NCI-H2227 treated with DMSO at 0.1 percent for 48 hours (cell line): ENCODE measurements around the gene GABRR3.

Experiments used
- DNase-seq: peaks from one replicate; lab custom pipeline; 2025; lab: John Stamatoyannopoulos, UW

The GABRR3 gene

DNA sequence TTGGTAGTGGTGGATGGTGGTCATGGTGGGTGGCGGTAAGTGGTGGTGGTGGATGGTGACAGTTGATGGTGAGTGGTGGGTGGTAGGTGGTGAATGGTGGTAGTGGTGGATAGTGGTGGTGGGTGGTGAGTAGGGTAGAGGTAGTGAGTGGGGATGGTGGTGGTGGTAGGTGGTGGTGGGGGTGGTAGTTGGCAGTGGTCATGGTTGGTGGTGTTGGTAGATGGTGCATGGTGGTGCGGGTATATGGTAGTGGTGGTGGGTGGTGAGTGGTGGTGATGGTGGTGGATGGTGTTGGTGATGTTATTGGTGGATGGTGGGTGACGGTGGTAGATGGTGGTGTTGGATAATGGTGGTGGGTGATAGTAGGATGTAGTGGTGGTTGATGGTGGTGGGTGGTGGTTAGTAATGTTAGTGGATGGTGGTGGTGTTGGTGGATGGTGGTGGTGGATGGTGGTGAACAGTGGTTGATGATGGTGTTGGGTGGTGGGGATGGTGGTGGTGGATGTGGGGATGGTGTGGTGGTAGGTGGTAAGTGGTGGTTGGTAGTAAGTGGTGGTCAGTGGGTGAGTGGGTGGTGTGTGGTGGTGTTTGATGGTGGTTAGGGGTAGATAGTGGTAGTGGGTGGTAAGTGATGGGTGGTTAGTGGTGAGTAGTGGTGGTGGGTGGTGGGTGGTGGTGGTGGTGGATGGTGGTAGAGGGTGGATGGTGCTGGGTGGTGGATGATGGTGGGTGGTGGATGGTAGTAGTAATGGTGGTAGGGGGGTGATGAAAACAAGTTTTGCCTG lies 46.1 kb downstream of the GABRR3 start:
- DNase-seq, result no peak

DNA sequence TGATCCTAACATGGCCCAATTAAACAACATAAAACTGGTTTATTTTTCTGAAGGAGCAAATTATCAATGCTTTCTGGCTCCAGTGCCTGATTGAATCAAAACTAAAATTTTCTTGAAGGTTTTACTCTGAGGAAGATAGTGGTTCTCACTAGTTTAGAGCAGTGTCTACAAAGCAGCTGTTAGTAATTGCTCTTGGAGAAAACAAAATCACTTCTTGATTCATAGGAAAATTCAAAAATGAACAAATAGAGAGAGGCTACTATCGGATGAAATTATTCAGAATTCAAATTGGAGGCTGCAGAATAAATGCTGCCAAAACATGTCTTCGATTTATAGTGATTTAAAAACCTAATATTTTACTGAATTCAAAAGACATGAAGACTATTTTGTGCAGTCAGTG lies 47.8 kb downstream of the GABRR3 start:
- no peak for DNase-seq

- no peak for DNase-seq
Observed at GRCh38 chr3:97983933-97984491, 51.1 kb downstream of the GABRR3 start.

DNA sequence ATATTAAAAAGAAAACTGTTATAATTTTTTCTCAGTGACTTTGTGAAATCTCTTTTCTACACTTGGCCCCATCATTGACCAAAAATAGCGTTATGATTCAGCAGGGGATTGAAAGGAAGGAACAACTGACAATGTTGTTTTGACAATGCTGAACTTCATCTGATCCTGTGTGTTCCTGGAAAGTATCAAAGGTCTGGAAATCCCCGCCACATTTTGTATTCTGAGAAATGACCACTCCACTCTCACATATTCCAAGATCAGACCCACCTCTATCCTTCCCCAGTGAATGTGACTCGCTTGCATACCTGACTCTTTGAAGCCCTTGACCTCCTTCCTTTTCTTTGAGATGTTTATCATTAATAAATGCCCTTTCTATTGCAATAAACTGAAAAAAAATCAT lies 53.2 kb downstream of the GABRR3 start:
- DNase-seq, result no peak

DNA sequence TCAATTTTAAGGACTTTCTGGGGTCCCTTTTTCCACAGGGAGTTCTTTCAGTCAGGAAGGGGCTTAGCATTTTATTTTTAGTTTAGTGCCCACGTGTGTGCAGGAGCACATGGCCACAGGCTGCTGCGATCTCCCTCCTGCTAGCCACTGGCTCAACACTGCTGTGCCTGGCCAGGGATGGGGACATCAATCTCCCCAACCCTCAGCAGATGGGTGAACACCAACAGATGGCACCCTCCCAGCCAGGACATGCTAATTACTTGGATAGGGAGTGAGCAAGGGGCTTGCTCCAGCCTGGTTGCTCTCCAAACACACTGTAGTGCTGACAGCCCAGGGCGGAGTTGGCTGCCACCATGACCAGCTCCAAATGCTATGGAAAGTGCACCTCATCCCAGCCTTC lies 55.5 kb downstream of the GABRR3 start:
- no peak for DNase-seq

GRCh38 chr3:97975466-97975865 lies 59.6 kb downstream of the GABRR3 start:
- no peak for DNase-seq

- no peak for DNase-seq
Observed at GRCh38 chr3:97974996-97975395, 60.1 kb downstream of the GABRR3 start.

DNA sequence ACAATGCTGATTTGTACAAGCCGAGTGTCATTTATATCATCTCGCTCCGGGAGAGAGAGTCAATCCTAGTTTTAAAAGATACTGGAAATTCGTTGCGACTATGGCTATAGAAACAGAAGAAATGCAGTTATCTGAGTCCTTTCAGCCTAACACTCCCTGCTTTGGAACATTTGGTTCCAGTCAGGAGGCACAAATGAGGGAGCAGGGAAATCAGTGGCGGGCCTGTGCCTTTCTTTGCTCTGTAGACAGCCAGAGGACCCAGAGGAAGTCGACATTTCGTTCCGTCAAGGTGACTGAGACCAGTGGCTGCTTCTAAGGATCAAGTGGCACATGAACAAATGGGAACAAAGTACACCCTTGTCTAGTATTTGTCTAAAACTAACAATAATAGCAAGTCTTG lies 62.1 kb downstream of the GABRR3 start:
- no peak for DNase-seq

DNA sequence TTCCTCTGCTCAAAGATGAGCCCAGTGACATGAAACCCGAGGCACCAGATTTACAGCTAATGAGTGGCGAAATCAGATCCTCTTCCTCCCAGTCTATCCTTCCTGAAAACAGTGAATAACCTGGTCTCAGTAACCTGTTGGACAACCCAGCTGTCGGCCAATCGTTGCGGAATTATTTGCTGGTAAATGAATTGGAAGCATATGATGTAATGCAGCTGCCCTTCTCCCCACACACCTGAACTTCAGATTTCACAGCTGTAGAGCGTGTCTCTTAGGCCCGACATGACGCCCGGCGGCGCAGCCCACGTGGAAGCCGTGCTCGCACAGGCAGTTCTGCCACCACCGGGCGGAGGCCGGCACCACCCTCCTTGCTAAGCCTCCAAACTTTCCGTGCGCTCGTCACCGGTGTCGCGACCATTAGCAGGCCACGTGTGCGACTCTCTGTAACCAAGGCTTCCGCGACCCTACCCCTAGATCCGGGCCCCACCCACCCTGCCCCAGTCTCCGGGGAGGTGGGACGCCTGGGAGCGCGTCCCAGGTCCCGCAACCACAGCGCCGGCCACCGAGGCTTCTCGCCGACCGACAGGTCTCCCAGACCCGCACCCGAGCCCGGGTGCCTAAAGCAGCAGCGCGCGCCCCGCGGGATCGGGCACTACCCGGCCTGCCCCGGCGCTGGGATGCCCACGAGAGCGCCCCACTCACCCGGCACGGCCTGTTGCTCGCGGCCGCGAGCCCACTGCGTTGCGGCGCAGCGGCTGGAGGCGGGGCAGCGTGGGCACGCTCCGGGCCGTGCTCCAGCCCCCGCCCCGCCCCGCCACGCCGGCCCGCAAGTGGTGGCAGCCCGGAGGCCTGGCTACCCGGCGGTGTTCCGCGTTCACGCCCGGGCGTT lies 63.2 kb downstream of the GABRR3 start, which contains the start of gene RIOX2:
RIOX2 (minus strand) TSS at position 753 of the 889 bp plus-strand sequence. CDS start 4,838 bp downstream, outside the sequence.
- peak; percentile 7 for DNase-seq

DNA sequence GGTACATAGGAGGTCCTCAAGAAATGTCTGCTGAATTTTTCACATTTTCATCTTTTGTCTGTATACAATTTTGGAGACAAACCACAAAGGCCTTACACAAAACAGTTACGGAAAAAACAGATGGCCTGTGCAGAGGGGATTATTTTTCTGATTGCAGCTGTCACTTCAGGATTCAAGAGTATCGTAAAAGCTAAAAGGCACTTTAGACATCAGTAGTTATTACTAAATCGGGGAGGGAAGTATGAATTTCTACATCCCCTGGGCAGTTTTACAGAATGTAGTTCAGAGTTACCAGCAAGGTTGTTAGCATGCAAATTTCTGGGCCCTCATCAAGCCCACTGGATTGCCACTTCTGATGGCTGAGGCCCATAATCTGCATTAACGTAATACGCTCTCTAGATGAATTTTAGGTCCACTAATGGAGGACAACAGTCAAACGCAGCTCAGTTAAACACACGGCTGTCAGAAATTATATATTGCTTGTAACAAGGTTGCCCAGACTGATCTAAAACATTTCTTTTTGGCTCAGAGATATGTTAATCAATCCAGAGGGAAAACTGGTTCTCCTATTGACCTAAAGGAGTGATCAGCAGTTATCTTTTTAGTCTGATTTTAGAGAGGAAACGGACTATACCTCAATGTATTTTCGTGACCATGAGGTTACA lies 64.0 kb downstream of the GABRR3 start:
- DNase-seq, result no peak

- no peak for DNase-seq
Observed at GRCh38 chr3:97970156-97970555, 65.0 kb downstream of the GABRR3 start.

DNA sequence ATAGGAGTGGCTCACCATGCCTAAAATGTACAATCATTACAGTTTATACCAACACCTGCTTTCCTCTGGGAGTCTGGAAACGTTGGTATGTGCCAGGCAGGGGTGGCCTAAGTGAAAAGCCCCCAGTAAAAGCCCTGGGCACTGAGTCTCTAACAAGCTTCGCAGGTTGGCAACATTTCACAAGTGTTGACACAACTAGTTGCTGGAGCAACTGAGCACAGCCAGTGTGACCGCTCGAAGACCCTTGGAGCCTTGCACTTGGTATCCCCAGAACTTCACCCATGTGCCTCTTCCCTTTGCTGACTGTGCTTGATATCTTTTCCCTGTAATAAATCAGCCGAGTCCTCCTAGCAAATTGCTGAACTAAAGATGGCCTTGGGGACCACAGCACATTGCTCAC lies 65.6 kb downstream of the GABRR3 start:
- DNase-seq, result no peak

DNA sequence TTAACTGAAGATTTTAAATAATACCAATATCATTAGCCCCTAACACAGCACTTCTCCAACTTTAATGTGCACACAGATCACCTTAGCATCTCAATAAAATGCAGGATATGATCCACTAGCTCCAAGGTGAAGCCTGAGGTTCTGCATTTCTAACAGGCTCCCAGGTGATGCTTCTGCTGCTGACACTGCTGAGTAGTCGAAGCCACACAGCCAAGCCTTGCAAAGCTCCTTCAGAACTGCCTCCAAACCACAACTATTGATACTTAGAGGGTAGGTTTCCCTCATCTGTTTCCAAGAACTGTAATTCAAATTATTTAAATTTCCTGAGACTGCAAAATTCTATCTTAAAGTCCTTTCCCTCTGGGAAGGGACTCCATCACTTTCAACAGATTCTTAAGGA lies 66.7 kb downstream of the GABRR3 start:
- DNase-seq, result no peak

GRCh38 chr3:97967966-97968365 lies 67.1 kb downstream of the GABRR3 start:
- no peak for DNase-seq

- no peak for DNase-seq
Observed at GRCh38 chr3:97960993-97961766, 73.9 kb downstream of the GABRR3 start.

GRCh38 chr3:97960551-97960950 lies 74.6 kb downstream of the GABRR3 start:
- DNase-seq, result no peak

- no peak for DNase-seq
Observed at GRCh38 chr3:97959872-97960271, 75.2 kb downstream of the GABRR3 start.

DNA sequence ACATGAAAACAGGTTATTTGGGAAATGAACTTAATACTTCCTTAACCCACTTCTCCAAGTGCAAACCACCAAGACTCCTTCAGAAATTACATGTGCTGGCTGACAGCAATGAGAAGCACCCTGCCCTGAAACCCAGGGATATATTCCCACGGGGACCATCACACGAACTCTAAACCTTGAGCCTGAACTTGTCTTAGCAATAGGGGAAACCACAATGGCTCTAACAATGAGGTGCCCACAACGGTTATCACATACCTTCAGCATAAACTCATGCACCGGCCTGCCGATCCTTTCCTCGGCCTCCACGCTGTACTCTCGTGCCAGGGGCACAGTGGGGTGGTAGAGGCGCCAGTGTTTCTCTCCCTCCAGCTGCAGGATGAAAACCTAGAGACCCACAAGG lies 76.3 kb downstream of the GABRR3 start:
- DNase-seq, result no peak

GRCh38 chr3:97958396-97958795 lies 76.7 kb downstream of the GABRR3 start:
- no peak for DNase-seq

DNA sequence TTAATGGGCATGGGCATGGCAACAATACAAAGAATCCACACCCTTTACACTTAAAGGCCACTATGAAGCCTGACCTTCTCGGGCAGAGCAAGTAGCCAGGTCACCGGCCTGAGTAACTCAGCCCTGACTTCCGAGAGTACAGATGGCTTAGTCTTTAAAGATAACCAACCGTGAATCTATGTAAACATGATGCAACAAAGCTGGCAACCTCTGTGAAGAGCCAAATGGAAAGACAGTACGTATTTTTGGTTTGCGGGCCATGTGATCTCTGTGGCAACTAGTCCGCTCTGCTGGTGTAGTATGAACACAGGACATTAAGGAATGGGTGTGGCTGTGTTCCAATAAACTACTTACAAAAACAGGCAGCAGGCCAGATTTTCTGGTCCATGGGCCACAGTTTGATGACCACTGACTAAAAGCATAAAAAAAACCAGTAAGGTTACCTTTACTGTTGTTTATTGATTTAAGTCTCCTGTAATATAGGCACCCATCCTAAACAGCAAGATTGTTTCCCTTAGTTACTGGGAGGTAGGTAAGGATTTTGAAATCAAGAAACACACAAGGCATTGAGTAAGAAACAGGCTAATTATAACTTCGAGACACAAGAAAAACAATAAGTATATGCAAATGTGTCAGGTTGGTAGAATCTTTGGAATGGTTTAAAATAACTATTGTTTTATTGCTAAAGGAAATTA lies 77.4 kb downstream of the GABRR3 start:
- no peak for DNase-seq

DNA sequence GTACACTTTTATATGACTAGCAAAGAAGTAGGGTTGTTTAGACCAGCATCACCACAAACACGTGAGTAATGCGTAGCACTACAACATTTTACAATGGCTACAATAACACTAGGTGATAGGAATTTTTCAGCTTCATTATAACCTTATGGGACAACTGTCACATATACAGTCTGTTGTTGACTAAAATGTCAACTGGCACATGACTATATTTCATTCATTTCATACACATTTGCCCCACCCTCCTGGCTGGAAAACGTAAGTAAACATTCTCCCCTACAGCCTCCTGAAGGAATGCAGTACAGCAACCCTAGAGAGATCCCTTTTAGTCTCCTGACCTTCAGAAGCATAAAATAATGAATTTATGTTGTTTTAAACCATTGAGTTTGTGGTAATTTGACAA lies 79.1 kb downstream of the GABRR3 start:
- no peak for DNase-seq
